ENCODE results near the gene FSTL4.

The FSTL4 gene

GRCh38 chr5:133333326-133334150 lies 278.8 kb downstream of the FSTL4 start:
- DNase-seq: no peak

DNA sequence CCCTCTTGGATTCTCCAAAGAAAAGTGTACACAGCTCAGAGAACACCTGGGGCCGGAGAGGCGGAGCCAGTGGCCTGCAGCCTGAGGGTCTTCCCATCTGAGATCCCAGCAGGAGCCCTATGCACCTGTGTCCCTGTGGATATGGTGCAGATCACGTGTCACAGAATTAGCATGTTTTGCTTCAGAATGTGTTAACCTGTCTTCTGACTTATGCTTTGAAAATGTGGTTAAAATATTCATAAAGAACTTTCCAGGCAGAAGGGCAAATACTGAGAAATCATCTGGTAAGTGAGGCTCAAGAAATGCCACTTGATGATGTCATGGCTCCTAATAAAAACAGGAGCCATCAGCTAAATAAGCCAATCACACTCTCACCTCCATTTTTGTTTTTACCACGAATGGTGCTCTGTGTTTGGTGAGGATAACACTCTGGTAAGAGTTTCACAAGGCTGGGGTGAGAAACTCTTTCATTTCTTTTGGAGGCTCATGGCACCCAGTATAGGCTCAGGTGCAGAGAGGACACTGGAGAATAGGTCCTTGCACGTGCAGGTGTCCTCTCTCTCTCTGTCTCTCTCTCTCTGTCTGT lies 279.8 kb downstream of the FSTL4 start:
- no peak for DNase-seq

DNA sequence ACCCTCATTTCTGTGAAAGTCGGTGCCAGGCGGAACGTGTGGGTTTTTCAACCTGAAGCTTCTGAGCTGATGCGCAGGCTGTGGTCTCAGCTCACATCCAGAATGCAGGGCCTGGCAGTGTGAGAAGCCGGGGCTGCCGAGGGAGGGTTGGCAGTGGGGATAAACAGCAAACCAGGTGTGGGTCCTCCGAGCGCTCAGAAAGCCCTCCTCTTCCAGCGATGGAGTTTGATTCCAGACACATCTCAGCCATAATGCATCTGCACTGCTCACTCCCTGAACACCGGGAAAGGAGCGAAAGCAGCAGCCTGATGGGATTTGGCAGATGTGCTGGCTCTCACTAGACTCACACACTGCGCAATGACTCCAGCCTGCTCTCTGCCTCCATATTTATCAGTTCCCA lies 280.4 kb downstream of the FSTL4 start:
- no peak for DNase-seq

- DNase-seq: no peak
Observed at GRCh38 chr5:133330956-133331355, 281.4 kb downstream of the FSTL4 start.

DNA sequence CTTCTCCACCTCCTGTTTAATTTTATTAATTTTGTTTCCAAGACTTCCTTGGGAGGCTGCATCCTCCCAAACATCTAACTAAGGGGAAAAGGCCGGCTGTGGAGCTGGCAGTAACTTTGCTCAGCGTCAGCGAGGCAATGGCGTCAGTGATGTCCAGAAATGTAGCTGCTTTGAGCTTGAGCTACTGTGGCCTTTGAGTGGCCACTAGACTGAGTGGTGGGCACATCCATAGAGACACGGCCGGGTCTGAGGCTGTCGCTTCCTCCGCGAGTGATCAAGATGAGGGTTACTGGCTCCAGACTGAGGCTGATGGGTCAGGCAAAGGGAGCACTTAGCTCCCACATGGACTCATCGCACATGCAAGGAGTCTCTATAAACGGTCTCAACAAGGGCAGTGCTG lies 283.5 kb downstream of the FSTL4 start:
- no peak for DNase-seq

DNA sequence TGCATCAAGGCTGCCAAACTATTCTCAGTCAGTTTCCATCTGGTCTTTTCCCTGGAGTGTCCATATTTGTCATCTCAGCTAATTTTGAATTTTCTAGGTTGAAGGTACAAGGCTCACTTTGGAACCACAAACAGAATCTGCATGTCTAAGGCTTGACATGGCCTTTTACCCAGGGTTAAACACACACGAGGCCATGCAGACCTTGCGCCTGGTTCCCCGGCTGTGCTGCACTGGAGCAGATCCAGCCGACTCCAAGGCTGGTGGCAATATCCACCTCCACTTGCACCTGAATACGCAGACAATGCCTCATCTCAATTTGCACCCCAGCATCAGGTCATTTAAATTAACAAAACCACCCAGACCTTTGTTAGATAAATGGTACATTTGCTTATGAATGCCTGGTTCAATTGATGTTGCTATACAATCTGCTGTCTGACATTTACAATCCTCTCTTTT lies 284.4 kb downstream of the FSTL4 start:
- no peak for DNase-seq

GRCh38 chr5:133326361-133326760 lies 286.0 kb downstream of the FSTL4 start:
- DNase-seq: no peak

- DNase-seq: no peak
Observed at GRCh38 chr5:133325864-133326263, 286.5 kb downstream of the FSTL4 start.

GRCh38 chr5:133324926-133325325 lies 287.4 kb downstream of the FSTL4 start:
- no peak for DNase-seq

DNA sequence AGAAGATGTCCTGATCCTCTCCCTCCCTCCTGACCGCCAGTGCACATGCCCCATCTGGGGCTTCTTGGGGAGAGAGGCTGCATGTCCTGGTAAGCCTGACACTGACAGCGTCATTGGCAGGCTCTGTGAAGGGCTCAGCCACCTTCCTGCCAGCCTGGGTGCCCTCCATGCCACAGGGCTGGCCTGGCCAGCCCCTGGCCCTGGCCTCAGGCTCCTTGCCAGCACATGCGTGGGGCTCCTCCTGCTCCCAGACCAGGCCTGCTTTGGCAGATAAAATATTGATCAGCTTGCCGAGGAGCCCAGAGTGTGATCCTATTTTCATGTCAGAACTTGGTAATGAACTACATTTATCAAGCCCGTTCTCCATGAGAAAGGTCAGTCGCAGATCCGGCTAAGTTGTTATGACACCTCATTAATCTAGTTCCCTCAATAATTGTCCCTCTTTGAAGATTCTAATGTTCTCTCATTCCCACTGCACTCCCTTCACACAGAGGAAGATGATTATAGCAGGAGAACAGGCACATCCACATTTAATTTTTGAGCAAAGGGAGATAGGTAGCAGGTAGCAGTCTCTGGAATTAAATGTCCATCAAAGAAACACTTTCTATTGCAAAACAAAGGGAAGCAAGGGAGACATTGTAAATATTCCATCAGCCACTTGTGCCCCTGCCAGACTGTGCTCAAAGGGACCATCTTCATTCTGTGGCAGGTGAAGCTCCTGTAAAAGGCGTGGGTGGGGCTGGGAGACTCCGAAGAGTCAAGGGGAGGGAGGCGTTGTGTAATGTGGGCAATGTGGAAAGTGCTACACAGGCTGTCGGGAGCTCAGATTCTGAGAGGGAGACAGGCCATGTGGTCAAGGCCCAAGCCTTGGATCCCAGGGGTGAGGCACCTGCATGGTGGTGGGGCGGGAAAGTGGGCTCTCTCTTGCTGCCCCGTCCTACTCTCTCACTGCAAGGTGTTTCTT lies 288.6 kb downstream of the FSTL4 start:
- peak; percentile 19 for DNase-seq

DNA sequence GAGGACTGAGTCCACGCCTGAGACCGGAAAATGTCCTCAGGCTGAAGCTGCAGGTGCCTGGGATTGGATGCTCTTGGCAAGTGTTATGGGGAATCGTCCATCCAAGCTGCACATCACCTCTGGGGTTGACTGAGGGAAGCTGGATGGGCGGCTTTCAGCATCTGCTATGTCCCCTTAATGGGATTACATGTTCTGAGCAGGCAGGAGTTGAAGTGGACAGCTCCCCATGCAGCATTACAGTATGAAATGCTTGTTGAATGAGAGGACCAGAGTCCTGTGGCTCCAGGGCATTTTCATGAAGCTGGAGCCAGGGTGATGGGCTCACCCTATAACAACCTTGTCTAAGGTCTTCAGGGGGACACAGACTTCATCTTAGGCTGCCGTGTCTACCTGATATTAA lies 289.6 kb downstream of the FSTL4 start:
- DNase-seq: no peak

DNA sequence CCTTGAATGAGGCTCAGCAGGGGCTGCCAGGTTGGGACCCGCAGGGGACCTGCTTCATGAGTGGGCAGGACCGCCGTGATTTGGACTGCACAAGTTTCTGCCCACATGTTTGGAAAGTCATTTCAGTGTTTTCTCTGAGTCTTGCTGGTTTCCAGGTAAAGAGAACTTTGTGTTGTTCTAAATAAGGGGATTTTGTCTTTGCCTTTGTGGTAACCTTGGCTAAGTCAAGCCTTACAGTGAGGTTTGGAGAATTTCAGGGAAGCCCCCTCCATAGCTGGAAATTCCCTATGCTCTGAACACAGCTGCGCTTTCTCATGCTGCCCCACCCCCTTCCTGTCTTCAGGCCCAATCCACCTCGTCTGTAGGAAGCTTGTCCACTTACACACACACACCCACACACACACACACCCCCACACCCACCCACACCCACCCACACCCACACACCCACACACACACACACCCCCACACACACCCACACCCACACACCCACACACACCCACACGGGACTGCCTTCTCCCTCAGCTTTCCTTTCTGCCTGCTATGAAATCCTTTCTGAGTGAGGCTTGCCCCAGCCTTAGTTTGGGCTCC lies 290.4 kb downstream of the FSTL4 start:
- no peak for DNase-seq

DNA sequence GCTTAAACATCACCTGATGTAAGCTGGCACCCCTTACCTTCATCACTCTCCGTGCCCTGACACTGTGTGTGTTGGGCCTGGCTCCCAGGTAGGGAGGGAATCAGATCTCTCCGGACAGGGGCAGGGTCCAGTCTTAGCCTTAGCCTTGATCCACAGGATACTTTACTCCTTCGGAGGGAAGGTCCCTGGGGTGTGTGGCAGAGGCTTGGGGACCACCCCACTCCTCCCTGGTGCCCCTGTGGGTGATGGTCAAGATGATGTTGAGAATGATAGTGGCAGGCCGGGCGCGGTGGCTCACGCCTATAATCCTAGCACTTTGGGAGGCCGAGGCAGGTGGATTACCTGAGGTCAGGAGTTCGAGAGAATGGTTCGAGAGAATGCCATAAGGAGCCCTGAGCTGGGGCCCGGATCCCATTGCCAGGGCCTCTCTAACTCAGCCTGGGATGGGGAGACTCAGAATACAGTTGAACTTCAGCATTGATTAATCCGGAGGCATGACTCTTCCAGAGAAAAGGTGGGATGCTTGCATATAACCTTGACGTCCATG lies 291.0 kb downstream of the FSTL4 start:
- no peak for DNase-seq

DNA sequence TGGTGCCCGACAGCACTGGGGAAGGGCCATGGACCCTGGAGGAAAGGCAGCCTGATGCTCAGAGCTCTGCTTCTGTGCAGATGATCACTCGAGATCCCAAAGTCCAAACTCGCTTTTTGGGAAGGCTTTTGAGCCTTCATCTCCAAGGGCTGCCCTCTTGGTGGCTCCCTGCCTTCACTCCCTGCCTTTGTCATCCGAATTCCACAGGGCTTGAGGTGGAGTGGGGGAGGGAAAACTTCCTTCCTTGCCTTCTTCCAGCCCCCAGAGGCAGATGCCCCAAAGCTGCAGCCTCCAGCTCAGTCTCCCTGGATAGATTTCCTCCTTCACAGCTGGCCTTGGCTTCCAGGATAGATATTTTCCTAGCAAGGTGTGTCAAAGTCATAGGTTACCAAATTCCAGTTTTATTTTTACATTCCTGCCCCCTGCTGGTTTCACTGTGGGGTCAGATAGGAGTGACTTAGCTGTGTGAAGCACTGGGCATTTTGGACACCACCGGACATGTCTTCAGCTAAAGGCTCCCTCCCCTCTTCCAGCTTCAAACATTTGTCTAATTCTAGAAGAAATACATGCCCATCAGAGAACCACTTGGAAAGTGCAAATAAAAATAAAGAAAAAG lies 292.3 kb downstream of the FSTL4 start:
- no peak for DNase-seq

DNA sequence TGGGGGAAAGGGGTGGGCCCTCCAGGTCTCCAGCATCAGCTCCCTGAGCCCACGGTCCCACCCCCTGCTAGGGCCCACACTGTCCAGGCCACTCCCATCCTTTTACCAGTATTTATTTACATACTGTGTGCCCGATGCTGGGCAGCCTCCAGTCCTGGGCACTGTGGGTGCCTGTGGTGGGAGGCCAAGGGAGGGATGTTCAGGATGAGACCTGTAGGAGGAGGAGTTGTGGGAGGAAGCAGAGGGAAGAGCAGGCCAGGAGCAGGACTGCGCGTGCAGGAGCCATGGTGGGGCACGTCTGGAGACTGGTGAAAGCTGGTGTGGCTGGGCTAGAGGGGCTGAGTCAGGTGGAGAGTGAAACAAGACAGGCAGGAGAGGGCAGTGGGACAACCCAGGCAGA lies 293.1 kb downstream of the FSTL4 start:
- DNase-seq: no peak

DNA sequence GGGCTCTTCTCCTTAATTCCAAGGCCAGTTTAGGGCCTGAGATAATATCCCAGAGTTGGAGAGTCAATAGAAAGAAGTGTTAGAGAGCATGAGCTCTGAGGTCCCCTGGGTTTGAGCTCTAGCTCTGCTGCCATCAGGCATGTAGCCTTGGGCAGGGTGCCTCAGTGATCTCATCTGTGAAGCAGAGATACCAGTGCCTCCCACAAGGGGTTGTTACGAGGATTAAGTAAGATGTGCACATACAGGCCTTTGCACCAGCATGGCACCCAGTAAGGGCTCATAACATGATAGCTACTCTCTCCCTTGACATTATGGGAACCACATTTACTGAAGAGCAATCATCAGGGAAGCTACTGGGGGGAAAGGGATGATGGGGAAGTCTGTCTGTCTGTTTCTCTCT lies 294.8 kb downstream of the FSTL4 start:
- DNase-seq: no peak

DNA sequence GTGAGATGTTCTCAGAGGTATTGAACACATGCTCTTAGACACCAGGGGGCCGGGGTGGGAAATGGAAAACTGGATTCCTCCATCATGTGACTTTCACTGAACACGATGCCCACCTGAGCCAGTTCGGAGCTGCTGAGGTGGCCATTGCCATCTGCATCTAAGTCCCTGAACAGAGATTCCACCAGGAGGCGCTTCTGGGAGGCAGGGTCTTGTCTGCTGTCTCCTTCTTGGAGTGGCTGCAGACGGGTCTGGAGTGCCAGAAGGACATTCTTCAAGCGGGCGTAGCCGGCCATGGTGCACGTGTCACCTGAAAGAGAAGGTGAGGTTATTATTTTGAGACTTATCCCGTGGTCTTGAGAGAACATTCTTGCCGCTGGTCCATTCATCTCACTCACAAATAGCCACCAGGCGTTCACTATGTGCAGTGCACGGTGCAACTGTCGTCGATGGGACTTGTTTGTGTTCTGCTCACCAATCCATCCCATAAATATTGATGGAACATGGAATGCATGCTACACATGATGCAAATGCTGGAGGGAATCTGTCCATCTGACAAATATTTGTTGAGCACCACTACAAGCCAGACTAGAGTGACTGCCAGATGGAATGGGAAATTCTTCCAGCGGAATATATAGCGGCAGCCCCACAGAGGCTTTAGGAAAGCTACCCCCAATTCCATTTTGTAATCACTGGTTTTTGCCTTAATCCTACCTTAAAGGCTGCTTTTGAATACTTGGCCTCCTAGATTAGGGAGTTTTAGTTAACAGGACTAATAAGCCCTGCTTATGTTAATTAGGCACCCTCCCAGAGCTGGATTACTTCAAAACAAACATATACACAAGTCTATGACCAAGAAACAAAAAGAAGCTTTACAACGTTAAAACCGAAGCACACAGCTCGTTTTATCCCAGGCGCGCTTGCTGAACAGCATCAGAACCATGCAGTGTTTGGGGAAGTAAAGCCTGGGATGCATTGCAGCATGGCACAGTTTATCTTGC lies 295.7 kb downstream of the FSTL4 start:
- DNase-seq: no peak

DNA sequence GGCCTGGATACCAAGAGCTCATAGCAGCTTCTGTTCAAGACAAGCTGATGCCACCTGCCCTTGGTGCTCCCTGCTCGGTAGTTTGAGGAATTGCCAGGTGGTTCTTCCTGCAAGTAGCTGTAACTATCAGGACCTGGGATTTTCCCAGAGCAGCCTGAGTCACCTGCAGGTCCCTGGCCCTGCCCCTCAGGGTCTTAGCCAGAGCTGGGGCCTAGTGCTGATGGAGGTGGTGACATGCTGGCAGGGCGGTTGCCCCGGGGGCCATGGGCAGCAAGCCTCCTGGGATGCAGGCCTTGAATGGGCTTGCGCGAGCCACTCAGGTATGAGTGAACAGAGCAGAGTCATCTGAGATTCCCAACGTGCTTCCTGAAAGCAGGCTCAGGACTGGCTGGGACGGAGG lies 298.3 kb downstream of the FSTL4 start:
- DNase-seq: no peak

- DNase-seq: no peak
Observed at GRCh38 chr5:133311176-133311575, 301.2 kb downstream of the FSTL4 start.

DNA sequence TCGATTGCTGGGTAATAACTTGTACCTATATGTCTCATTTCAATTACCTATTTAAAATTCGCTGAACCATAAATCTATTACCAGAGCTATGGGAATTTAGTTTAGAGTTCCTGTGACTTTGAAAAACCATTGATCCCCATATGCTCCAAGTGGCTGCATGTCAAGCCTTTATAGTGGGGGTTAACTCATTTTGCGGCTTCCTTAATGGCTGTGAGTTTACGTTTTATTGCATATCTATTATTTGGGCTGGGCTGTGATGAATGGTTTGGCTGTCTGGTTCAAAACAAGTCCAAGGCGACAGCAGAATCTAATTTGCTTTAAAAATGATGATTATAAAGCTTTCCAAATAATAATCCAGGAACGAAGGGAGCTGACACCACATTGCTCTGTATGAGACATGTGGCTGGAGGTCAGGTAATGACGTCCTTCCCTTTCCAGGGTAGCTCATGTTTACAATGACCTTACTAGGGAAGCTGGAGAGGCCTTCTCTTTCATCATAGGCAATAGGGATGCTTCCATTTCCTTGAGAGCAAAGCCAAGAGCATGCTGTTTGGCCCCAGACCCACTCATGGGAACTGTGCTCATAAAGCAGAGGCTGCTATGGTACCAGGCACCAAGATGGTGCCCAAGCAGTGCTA lies 302.2 kb downstream of the FSTL4 start:
- no peak for DNase-seq

Data from NCI-H187 treated with DMSO at 0.1 percent for 48 hours (cell line).